Ovary (tissue), 9 donors: Measurements from ENCODE around the gene MTMR12. TPM values are rescaled to one million over a fixed set of nuclear protein-coding genes. Genes with fewer than 3 reads are reported as not detected.

Experiments used
- DNase-seq, 5 donors: peaks; one replicate each; pipeline ENCODE4 v3.0.0-alpha.2; 2019 to 2020
- H3K27ac ChIP-seq, 2 donors: fragments of 200-600 bp; one replicate each; pipeline versions ENCODE4 v1.5.1 to v1.8.0; 2019 to 2022
- H3K27me3 ChIP-seq: fragments of 200-600 bp; one replicate; pipeline ENCODE4 v1.8.0; 2022
- H3K36me3 ChIP-seq: fragments of 200-600 bp; sonication (generic); one replicate; pipeline ENCODE4 v1.5.1; 2019
- H3K4me1 ChIP-seq: one replicate; pipeline ENCODE4 v1.8.1; 2013; ENCODE audit warnings: mild to moderate bottlenecking, moderate library complexity; ENCODE audit not compliant: insufficient read depth
- H3K4me3 ChIP-seq: fragments of 200-600 bp; sonication (generic); one replicate; pipeline ENCODE4 v1.5.1; 2017
- H3K9me3 ChIP-seq, 2 donors: fragments of 200-600 bp in 1 of 2; sonication (generic) in 1 of 2; one replicate each; pipeline versions ENCODE4 v1.5.1 to v1.8.1; 2013 to 2019; ENCODE audit warnings: mild to moderate bottlenecking in 1 of 2, moderate library complexity in 1 of 2
- CTCF ChIP-seq, 3 donors: fragments of 450-650 bp in 2 of 3; fragments of 200-600 bp in 1 of 3; IDR thresholded peaks; one replicate each; pipeline versions ENCODE4 v1.5.1 to v1.8.0; 2016 to 2022; ENCODE audit warnings: antibody characterized with exemption in 3 of 3, mild to moderate bottlenecking in 1 of 3
- EP300 ChIP-seq: sonication (generic); formaldehyde crosslinking; IDR thresholded peaks from one replicate; pipeline ENCODE4 v1.6.1; 2017; ENCODE audit warnings: antibody characterized with exemption
- POLR2A ChIP-seq: fragments of 450-650 bp; IDR thresholded peaks from one replicate; pipeline ENCODE4 v1.6.1; 2017; ENCODE audit warnings: antibody characterized with exemption, mild to moderate bottlenecking, moderate library complexity
- WGBS, 3 donors: extraction: QIAGEN DNeasy Blood & Tissue Kit in 1 of 3; methylation state at CpG; one replicate each; pipeline versions ENCODE4 v1.1.5 to v1.1.7; 2013 to 2017; 5-methylcytosine and 5-hydroxymethylcytosine counted together
- intact Hi-C, 4 donors: fragments of 100-400 bp; cut with DNase I; formaldehyde crosslinking; loops; one replicate each; pipeline versions ENCODE4 v1.11.0 to v1.15.1; 2022 to 2023
- polyA plus RNA-seq, 2 donors: library from polyadenylated mRNA; stranded (reverse); fragments of 200-250 nt in 1 of 2; fragments of 350-450 nt in 1 of 2; fragmentation: Illumina TruSeq in 1 of 2; extraction: RNeasy Lipid Tissue Mini Kit (QIAGEN cat#74804) in 1 of 2; gene quantifications; one replicate each; pipeline ENCODE4 v1.2.3, GENCODE V29; 2013 to 2014
- total RNA-seq, 7 donors: library from RNA; depleted of rRNA in 2 of 7; stranded (reverse); fragments of >200 nt in 2 of 7; fragmentation: NEBNext Ultra II Directional in 3 of 7; extraction: Animal tissue kit (Norgen Biotek cat#: 25700) in 3 of 7; gene quantifications; one replicate each; pipeline versions ENCODE4 v1.1.0 to v1.2.4, GENCODE V29; 2016 to 2023
- donor health status: DM: no; HTN: no; CAD: no; lungs with moderate emphysema.
- donor health status: DM: no; HTN: no; CAD: no.
- donor health status: Bipolar disorder and iron deficiency.
- donor health status: DM: yes; HTN: yes; CAD: no.
- donor health status: DM: no; HTN: no; CAD: no.
- donor health status: DM: yes; HTN: yes; CAD: no.

Gene MTMR12
- total and polyA plus RNA-seq, 9 donors: 14.9 to 39.0 (median 35.2) TPM

GRCh38 chr5:32357658-32358057 is 44.9 kb upstream of the MTMR12 start:
- Histone ChIP-seq H3K4me3 (no peak overlapping the region), H3K27ac (no peak overlapping the region), H3K36me3 (no peaks in the 10 kb centered on the region), H3K9me3 (no peaks in the 10 kb centered on the region), H3K4me1 (no peaks in the 10 kb centered on the region), H3K27me3 (no peaks in the 10 kb centered on the region)
- intact Hi-C loops: no loop called here
- TF ChIP-seq CTCF (IDR thresholded peaks at IDR 0.05) (no peak), POLR2A (no peak), EP300 (no peak)
- no peak for DNase-seq

GRCh38 chr5:32355686-32356085 is 42.9 kb upstream of the MTMR12 start:
- Histone ChIP-seq H3K27me3 (no peaks in the 10 kb centered on the region), H3K36me3 (no peaks in the 10 kb centered on the region)

GRCh38 chr5:32353420-32353819 is 40.7 kb upstream of the MTMR12 start:
- intact Hi-C loops: no loop called here
- WGBS, 3 donors: 85 to 92% (median 88%) methylated on average over 9 of the region's 9 CpGs
- no peak for TF ChIP-seq CTCF (IDR thresholded peaks at IDR 0.05)
- TF ChIP-seq EP300: no peak
- no peak for TF ChIP-seq POLR2A

More at GRCh38 chr5:32355686-32356085, 42.9 kb upstream of the MTMR12 start:
- TF ChIP-seq POLR2A (no peak), CTCF (IDR thresholded peaks at IDR 0.05) (no peak), EP300 (no peak)
- intact Hi-C loops: no loop called here
- no peak overlapping the region for H3K27ac ChIP-seq
- no peaks in the 10 kb centered on the region for H3K9me3 ChIP-seq
- 8 to 9% (median 9%) methylated on average over 4 of the region's 4 CpGs for WGBS, 3 donors
- peak in 2 of 5 donors; percentile 30 to 37 for DNase-seq
- no peak overlapping the region for H3K4me3 ChIP-seq
- H3K4me1 ChIP-seq: no peaks in the 10 kb centered on the region

GRCh38 chr5:32352685-32353084 is 39.9 kb upstream of the MTMR12 start:
- TF ChIP-seq EP300 (no peak), CTCF (IDR thresholded peaks at IDR 0.05) (no peak), POLR2A (no peak)
- H3K4me3 ChIP-seq: no peak overlapping the region
- WGBS, 3 donors: 84 to 89% (median 88%) methylated on average over 8 of the region's 8 CpGs
- H3K4me1 ChIP-seq: no peaks in the 10 kb centered on the region
- DNase-seq: no peak
- H3K9me3 ChIP-seq: no peaks in the 10 kb centered on the region
- intact Hi-C loops: no loop called here
- no peaks in the 10 kb centered on the region for H3K36me3 ChIP-seq
- H3K27ac ChIP-seq: no peak overlapping the region
- H3K27me3 ChIP-seq: no peaks in the 10 kb centered on the region

More at GRCh38 chr5:32353420-32353819, 40.7 kb upstream of the MTMR12 start:
- no peak overlapping the region for H3K27ac ChIP-seq
- H3K9me3 ChIP-seq: no peaks in the 10 kb centered on the region
- no peak overlapping the region for H3K4me3 ChIP-seq
- H3K4me1 ChIP-seq: no peaks in the 10 kb centered on the region
- no peak for DNase-seq
- no peaks in the 10 kb centered on the region for H3K36me3 ChIP-seq
- no peaks in the 10 kb centered on the region for H3K27me3 ChIP-seq
